PC-9 (cell line): ENCODE data around the gene MTA3. TPM values are rescaled to one million over a fixed set of nuclear protein-coding genes. Genes with fewer than 3 reads are reported as not detected.

Experiments used
- BruUV-seq: library from RNA; stranded (reverse); fragments of 400-500 nt; replicated peaks from 2 replicates; lab custom pipeline; 2021; lab: Mats Ljungman, UMichigan
- CTCF ChIA-PET: fragments of 300-600 bp; sonication (Branson Sonifier 250); formaldehyde crosslinking; loops from one replicate; lab custom pipeline; 2022; ENCODE audit warnings: antibody characterized with exemption; lab: Charles Lee
- POLR2A ChIA-PET: fragments of 300-600 bp; sonication (Branson Sonifier 250); formaldehyde crosslinking; loops from one replicate; lab custom pipeline; 2022; ENCODE audit warnings: antibody characterized with exemption; ENCODE audit not compliant: unreplicated experiment; lab: Charles Lee
- DNase-seq, 2 experiments: peaks; one replicate each; pipeline versions ENCODE4 v3.0.0 to v3.0.0-alpha.2; 2015 to 2022; ENCODE audit warnings: mixed read lengths in 1 of 2
- H2AFZ ChIP-seq: fragments of 200-600 bp; sonication (generic); 2 replicates; pipeline ENCODE4 v1.8.1; 2017; ENCODE audit warnings: antibody characterized with exemption
- H3F3A ChIP-seq: fragments of 200-600 bp; sonication (generic); 2 replicates; pipeline ENCODE4 v1.8.1; 2017; ENCODE audit warnings: antibody characterized with exemption, mild to moderate bottlenecking, low read depth; ENCODE audit not compliant: insufficient read depth
- H3K27ac ChIP-seq: fragments of 200-600 bp; sonication (generic); 2 replicates; pipeline ENCODE4 v1.6.1; 2016; ENCODE audit warnings: mixed run types
- H3K27me3 ChIP-seq: fragments of 200-600 bp; sonication (generic); 2 replicates; pipeline ENCODE4 v1.6.1; 2016; ENCODE audit warnings: low read depth, mixed run types; ENCODE audit not compliant: insufficient read depth
- H3K36me3 ChIP-seq: fragments of 200-600 bp; sonication (generic); 2 replicates; pipeline ENCODE4 v1.6.1; 2016; ENCODE audit warnings: low read depth, mixed run types
- H3K4me1 ChIP-seq: fragments of 200-600 bp; sonication (generic); replicated peaks from 2 replicates; pipeline ENCODE4 v1.6.1; 2016; ENCODE audit warnings: mixed run types; ENCODE audit not compliant: insufficient read depth
- H3K4me2 ChIP-seq: fragments of 200-600 bp; sonication (generic); 2 replicates; pipeline ENCODE4 v1.6.1; 2017; ENCODE audit warnings: mixed run types
- H3K4me3 ChIP-seq: fragments of 200-600 bp; sonication (generic); 2 replicates; pipeline ENCODE4 v1.6.1; 2016; ENCODE audit warnings: mixed run types
- H3K79me2 ChIP-seq: fragments of 200-600 bp; sonication (generic); 2 replicates; pipeline ENCODE4 v1.6.1; 2017; ENCODE audit warnings: low read depth, mixed run types
- H3K9me2 ChIP-seq: fragments of 200-600 bp; sonication (generic); 2 replicates; pipeline ENCODE4 v1.8.1; 2017; ENCODE audit warnings: mild to moderate bottlenecking; ENCODE audit not compliant: insufficient read depth
- H3K9me3 ChIP-seq: fragments of 200-600 bp; sonication (generic); 2 replicates; pipeline ENCODE4 v1.8.1; 2016; ENCODE audit warnings: low read depth; ENCODE audit not compliant: insufficient read depth
- H4K20me1 ChIP-seq: fragments of 200-600 bp; sonication (generic); 2 replicates; pipeline ENCODE4 v1.8.1; 2017; ENCODE audit not compliant: insufficient read depth
- EZH2 ChIP-seq: fragments of 200-600 bp; sonication (generic); IDR thresholded peaks from 2 replicates; pipeline ENCODE4 v1.8.0; 2017; ENCODE audit warnings: antibody characterized with exemption, low read depth
- intact Hi-C: fragments of 100-400 bp; cut with micrococcal nuclease; formaldehyde crosslinking; loops from one replicate; pipeline ENCODE4 v1.10.0; 2022; ENCODE audit not compliant: unreplicated experiment
- total RNA-seq: library from RNA; stranded (reverse); gene quantifications from 2 replicates; pipeline ENCODE4 v1.2.3, GENCODE V29; 2021
- TF ChIP-seq, protein P1 (sequence below): fragments of 200-600 bp; sonication (generic); conservative IDR thresholded peaks from 2 replicates; pipeline ENCODE4 v1.6.1; 2017; ENCODE audit warnings: mixed run types, antibody characterized with exemption, mild to moderate bottlenecking, moderate library complexity

The MTA3 gene
- total RNA-seq, 1 experiment from 2014 or later: 89.8 TPM

DNA sequence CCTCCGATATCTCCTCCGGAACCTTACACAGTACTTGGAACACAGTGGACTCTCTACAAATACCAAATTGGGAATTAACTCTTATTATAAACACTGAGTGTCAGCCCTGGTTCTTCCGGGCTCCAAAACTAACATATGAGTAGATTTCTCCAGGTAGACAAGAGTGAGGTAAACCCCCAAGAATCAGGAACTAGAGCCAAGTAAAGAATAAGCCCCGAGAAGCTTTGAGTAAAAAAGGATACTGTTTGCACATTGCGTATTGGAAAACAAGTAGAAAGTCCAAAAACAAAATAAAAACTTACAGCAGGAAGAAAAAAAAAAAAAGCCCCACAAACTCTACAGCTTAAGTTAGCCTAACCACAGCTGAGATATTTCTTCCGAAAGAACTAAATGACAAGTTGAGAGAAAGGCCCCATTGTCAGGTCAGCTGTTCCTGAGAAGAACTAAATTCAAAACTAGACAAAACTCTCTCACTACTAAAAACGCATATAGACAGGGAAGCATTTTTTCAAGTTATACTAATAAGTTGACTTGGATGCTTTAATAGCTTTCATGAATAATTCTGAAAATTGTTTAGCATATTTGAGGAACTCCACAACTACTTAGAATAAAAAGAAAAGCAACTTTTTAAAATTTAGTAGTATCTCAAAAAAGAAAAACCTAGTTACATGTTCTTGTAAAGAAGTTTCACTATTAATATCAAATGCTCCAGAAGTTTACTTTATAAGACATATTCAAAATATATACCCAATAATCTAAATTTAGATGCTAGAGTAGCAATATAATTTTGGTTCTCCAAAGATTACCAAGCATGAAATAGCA is 228.2 kb downstream of the MTA3 start:
- H3K27ac ChIP-seq: no peak overlapping the region
- no peaks in the 10 kb centered on the region for H4K20me1 ChIP-seq
- ChIA-PET CTCF (no interaction called here), POLR2A (no interaction called here)
- no peak overlapping the region for H3K4me3 ChIP-seq
- TF ChIP-seq, protein P1, sequence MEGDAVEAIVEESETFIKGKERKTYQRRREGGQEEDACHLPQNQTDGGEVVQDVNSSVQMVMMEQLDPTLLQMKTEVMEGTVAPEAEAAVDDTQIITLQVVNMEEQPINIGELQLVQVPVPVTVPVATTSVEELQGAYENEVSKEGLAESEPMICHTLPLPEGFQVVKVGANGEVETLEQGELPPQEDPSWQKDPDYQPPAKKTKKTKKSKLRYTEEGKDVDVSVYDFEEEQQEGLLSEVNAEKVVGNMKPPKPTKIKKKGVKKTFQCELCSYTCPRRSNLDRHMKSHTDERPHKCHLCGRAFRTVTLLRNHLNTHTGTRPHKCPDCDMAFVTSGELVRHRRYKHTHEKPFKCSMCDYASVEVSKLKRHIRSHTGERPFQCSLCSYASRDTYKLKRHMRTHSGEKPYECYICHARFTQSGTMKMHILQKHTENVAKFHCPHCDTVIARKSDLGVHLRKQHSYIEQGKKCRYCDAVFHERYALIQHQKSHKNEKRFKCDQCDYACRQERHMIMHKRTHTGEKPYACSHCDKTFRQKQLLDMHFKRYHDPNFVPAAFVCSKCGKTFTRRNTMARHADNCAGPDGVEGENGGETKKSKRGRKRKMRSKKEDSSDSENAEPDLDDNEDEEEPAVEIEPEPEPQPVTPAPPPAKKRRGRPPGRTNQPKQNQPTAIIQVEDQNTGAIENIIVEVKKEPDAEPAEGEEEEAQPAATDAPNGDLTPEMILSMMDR: no peak
- no peak for TF ChIP-seq EZH2
- H3K4me1 ChIP-seq: no peaks in the 10 kb centered on the region; the same call in 1 of the 2 replicates
- no peak overlapping the region for H3K4me2 ChIP-seq
- H3K79me2 ChIP-seq: no peaks in the 10 kb centered on the region
- H3K27me3 ChIP-seq: no peaks in the 10 kb centered on the region
- intact Hi-C loops: no loop called here
- no peaks in the 10 kb centered on the region for H3F3A ChIP-seq
- no peaks in the 10 kb centered on the region for H3K9me2 ChIP-seq
- DNase-seq: no peak
- H2AFZ ChIP-seq: no peak overlapping the region
- no peaks in the 10 kb centered on the region for H3K36me3 ChIP-seq
- BruUV-seq: no TSS peak
- H3K9me3 ChIP-seq: no peaks in the 10 kb centered on the region

DNA sequence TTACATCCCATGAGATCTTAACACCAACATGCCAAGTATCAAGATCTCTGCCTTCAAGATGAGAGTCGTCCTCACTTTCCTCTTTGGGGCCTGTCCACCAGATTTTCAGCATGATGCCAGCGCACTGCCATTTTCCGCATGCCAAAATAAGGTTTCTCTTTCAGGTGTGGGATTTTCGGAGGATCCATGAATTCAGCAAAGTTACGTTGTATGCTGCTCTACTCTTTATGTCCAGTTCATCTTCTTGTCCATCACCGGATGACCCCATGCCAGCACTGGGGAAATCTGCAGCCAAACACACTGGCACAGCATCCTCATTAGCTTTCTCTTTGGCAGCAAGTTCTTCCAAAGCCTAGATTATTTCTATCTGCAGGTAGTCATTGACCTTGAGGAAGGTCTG is 228.8 kb downstream of the MTA3 start:
- H3K9me2 ChIP-seq: no peaks in the 10 kb centered on the region
- no peak overlapping the region for H3K4me2 ChIP-seq
- no peaks in the 10 kb centered on the region for H4K20me1 ChIP-seq
- no TSS peak for BruUV-seq
- ChIA-PET POLR2A (no interaction called here), CTCF (no interaction called here)
- no peak for DNase-seq
- no peak for TF ChIP-seq EZH2
- TF ChIP-seq, protein P1: no peak
- no peak overlapping the region for H3K27ac ChIP-seq
- H3K9me3 ChIP-seq: no peaks in the 10 kb centered on the region
- no peaks in the 10 kb centered on the region for H3K36me3 ChIP-seq
- no peaks in the 10 kb centered on the region; the same call in 1 of the 2 replicates for H3K4me1 ChIP-seq
- no peaks in the 10 kb centered on the region for H3F3A ChIP-seq
- no peaks in the 10 kb centered on the region for H3K79me2 ChIP-seq
- H2AFZ ChIP-seq: no peak overlapping the region
- H3K27me3 ChIP-seq: no peaks in the 10 kb centered on the region
- no peak overlapping the region for H3K4me3 ChIP-seq
- intact Hi-C loops: no loop called here

DNA sequence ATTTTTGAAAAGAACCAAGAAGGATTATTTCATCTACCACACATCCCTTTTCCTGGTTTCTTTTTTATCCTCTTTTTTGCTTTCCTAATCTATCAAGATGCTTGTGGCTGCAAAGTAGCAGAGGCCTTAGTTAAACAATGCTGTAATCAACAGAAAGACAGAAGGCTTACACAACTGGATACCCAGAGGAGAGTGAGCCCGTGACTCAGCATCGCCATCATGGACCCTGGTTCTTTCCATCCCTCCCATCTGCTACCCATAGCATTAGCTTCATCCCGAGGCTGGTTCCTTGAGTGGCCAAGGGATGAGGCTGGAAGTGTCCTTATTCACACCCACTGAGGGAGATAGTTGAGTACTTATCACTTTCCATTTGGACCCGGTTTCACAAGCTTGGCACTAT is 231.4 kb downstream of the MTA3 start:
- H3K27ac ChIP-seq: no peak overlapping the region
- H3K4me2 ChIP-seq: no peak overlapping the region
- no peaks in the 10 kb centered on the region for H4K20me1 ChIP-seq
- no peaks in the 10 kb centered on the region for H3K9me3 ChIP-seq
- H3K4me1 ChIP-seq: no peaks in the 10 kb centered on the region; the same call in 1 of the 2 replicates
- no peak overlapping the region for H3K4me3 ChIP-seq
- H2AFZ ChIP-seq: no peak overlapping the region
- BruUV-seq: no TSS peak
- H3K27me3 ChIP-seq: no peaks in the 10 kb centered on the region
- no peaks in the 10 kb centered on the region for H3K79me2 ChIP-seq
- no peak for DNase-seq
- ChIA-PET CTCF (interaction anchor here (1.3 kb wide), 1 partner anchor 13 kb away, joined by 4 read pairs; no protein-coding TSS in a partner anchor), POLR2A (interaction anchor here (0.5 kb wide), 1 partner anchor 20 kb away, joined by 12 read pairs; no protein-coding TSS in a partner anchor)
- intact Hi-C loops: loop anchor here (10.0 kb wide), 2 partner anchors 705 to 945 kb away; no protein-coding TSS in a partner anchor
- TF ChIP-seq, protein P1: no peak
- no peak for TF ChIP-seq EZH2
- no peaks in the 10 kb centered on the region for H3K36me3 ChIP-seq
- H3F3A ChIP-seq: no peaks in the 10 kb centered on the region
- no peaks in the 10 kb centered on the region for H3K9me2 ChIP-seq
